OCI-LY3 (cell line): Measurements from ENCODE around the gene PRDM1.

Source experiments
- H2AFZ ChIP-seq: fragments of 200-600, 300-600 bp; shearing (Covaris generic); 2 replicates; pipeline ENCODE4 v1.6.0; 2014; ENCODE audit warnings: antibody characterized with exemption, low read depth, low read length
- H3K27ac ChIP-seq: fragments of 200-600, 300-600 bp; sonication (generic); 2 replicates; pipeline ENCODE4 v1.5.1; 2014; ENCODE audit warnings: mild to moderate bottlenecking, low read length, moderate library complexity, mixed read lengths
- H3K27me3 ChIP-seq: fragments of 200-600, 300-600 bp; sonication (generic); 2 replicates; pipeline ENCODE4 v1.6.1; 2014; ENCODE audit warnings: low read depth, low read length, mixed read lengths
- H3K36me3 ChIP-seq: fragments of 200-600, 300-600 bp; sonication (generic); replicated peaks from 2 replicates; pipeline ENCODE3; 2014; ENCODE audit warnings: low read depth, low read length, mixed read lengths
- H3K4me1 ChIP-seq: fragments of 300-600, 200-600 bp; sonication (generic); 2 replicates; pipeline ENCODE4 v1.6.1; 2014; ENCODE audit warnings: low read length, mixed read lengths
- H3K4me2 ChIP-seq: fragments of 200-600, 300-600 bp; sonication (generic); 2 replicates; pipeline ENCODE4 v1.6.1; 2014; ENCODE audit warnings: low read length, mixed read lengths
- H3K4me3 ChIP-seq: fragments of 300-600, 200-600 bp; sonication (generic); 2 replicates; pipeline ENCODE4 v1.5.1; 2014; ENCODE audit warnings: antibody characterized with exemption, mild to moderate bottlenecking, low read length, moderate library complexity
- H3K79me2 ChIP-seq: fragments of 300-600, 200-600 bp; shearing (Covaris generic); 2 replicates; pipeline ENCODE4 v1.6.1; 2014; ENCODE audit warnings: mild to moderate bottlenecking, low read length, mixed read lengths
- H3K9ac ChIP-seq: fragments of 300-600, 200-600 bp; shearing (Covaris generic); 2 replicates; pipeline ENCODE4 v1.6.0; 2014; ENCODE audit warnings: mild to moderate bottlenecking, low read length, moderate library complexity
- H3K9me3 ChIP-seq: fragments of 200-600, 300-600 bp; shearing (Covaris generic); 2 replicates; pipeline ENCODE4 v1.6.1; 2014; ENCODE audit warnings: low read length, mixed read lengths; ENCODE audit not compliant: insufficient read depth
- H4K20me1 ChIP-seq: fragments of 200-600, 300-600 bp; sonication (generic); 2 replicates; pipeline ENCODE4 v1.6.1; 2016; ENCODE audit warnings: low read length, mixed read lengths; ENCODE audit not compliant: insufficient read depth
- EZH2phosphoT487 ChIP-seq: fragments of 200-600 bp; shearing (Covaris generic); IDR thresholded peaks from 2 replicates; pipeline ENCODE4 v1.6.1; 2018; ENCODE audit warnings: antibody characterized with exemption, mixed run types, low read depth
- TF ChIP-seq, protein P1 (sequence below): fragments of 200-600, 300-600 bp; sonication (generic); IDR thresholded peaks from 2 replicates; pipeline ENCODE4 v1.5.1; 2014; ENCODE audit warnings: antibody characterized with exemption, low read length, low read depth

Gene PRDM1

DNA sequence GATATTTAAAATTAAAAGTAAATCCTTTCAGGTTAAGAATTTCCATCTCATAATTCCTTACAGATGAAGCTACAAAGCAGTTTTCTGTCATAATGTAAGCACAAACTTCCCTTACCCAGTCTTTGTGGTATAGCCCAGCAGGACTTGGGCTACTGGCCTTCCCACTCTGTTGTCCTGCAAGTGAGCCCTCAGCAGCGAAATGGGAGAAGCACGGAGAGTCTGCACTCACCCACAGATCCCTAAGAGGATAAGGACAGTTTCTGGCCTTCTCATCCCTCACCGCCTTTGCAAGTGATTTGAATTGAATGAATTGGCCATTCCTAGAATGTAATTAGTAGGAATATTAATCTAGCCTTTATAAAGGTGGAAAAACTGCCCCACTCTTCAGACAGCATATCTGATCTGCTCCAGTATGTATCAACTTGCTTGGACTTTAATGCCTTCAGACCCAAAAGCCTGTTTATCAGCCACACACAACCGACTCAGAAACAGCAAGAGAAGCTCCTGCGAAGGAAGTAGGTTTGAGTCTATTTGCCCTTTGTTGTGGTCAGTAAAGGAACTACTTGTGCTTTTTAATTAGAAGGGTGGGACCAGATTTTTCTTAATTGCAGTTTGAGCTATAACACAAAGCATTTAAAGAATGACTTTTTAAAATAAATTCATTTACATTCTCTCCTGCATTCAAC is 29.9 kb upstream of the PRDM1 start:
- Histone ChIP-seq H3K9me3 (no peaks in the 10 kb centered on the region), H3K79me2 (no peaks in the 10 kb centered on the region), H2AFZ (no peak overlapping the region), H3K4me3 (no peak overlapping the region), H3K4me2 (no peak overlapping the region), H3K4me1 (no peaks in the 10 kb centered on the region), H3K36me3 (no peaks in the 10 kb centered on the region), H3K27ac (no peak overlapping the region), H4K20me1 (no peaks in the 10 kb centered on the region), H3K9ac (no peak overlapping the region), H3K27me3 (no peaks in the 10 kb centered on the region)
- TF ChIP-seq, protein P1, sequence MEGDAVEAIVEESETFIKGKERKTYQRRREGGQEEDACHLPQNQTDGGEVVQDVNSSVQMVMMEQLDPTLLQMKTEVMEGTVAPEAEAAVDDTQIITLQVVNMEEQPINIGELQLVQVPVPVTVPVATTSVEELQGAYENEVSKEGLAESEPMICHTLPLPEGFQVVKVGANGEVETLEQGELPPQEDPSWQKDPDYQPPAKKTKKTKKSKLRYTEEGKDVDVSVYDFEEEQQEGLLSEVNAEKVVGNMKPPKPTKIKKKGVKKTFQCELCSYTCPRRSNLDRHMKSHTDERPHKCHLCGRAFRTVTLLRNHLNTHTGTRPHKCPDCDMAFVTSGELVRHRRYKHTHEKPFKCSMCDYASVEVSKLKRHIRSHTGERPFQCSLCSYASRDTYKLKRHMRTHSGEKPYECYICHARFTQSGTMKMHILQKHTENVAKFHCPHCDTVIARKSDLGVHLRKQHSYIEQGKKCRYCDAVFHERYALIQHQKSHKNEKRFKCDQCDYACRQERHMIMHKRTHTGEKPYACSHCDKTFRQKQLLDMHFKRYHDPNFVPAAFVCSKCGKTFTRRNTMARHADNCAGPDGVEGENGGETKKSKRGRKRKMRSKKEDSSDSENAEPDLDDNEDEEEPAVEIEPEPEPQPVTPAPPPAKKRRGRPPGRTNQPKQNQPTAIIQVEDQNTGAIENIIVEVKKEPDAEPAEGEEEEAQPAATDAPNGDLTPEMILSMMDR = no peak
- no peak for TF ChIP-seq EZH2phosphoT487

DNA sequence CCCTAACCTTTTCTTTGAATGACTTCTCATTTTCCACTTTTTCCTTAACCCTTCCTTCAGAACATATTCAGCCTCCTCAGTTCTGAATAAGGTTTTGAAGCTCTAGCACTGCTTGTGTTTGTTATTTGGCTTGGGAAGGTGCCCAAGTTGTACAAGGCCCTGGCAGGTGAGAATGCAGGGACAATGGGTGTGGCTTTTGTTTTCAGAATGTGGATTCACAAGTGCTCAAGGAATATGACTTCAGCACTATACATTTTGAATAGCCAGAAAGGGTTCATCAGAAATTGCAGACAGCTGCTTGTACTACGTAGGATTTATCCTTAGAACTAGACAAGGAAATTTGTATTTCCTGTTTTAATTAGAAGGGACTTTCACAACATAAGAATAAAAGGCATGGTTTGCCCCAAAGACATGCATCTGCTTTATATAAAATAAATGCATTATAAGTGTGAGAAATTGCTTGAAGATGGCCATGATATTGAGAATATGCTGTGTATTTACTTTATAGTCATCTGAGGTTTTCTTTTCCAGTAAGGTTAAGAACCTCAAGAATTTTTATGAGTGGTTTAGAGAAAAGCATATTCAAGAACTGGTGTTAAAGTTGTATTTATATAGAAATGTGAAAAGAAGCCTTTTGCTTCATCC is 29.3 kb upstream of the PRDM1 start:
- Histone ChIP-seq H3K9me3 (no peaks in the 10 kb centered on the region), H3K4me3 (no peak overlapping the region), H3K9ac (no peak overlapping the region), H3K4me1 (no peaks in the 10 kb centered on the region), H2AFZ (no peak overlapping the region), H4K20me1 (no peaks in the 10 kb centered on the region), H3K27ac (no peak overlapping the region), H3K4me2 (no peak overlapping the region), H3K27me3 (no peaks in the 10 kb centered on the region), H3K79me2 (no peaks in the 10 kb centered on the region), H3K36me3 (no peaks in the 10 kb centered on the region)
- TF ChIP-seq, protein P1 = no peak
- no peak for TF ChIP-seq EZH2phosphoT487

DNA sequence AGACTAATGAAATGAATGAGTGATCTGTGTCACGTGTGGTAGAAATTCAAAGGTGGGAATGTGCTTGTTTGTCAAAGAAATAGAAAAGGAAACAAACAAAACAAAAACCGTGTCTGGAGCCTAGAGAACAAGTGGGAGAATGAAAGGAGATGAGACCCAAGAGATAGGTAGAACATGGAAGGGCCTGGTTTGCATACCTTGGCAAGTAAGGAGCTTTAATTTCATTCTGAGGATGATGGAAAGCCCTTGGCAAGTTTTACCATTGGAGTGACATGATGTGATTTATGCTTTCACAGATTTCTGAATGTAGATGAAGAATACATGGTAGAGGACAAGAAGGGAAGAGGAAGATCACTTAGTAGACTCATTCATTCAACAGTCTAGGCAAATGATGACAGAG is 26.8 kb upstream of the PRDM1 start:
- no peak overlapping the region for H3K4me2 ChIP-seq
- no peaks in the 10 kb centered on the region for H3K9me3 ChIP-seq
- no peak overlapping the region for H3K27ac ChIP-seq
- H3K27me3 ChIP-seq = no peaks in the 10 kb centered on the region
- TF ChIP-seq EZH2phosphoT487 = no peak
- TF ChIP-seq, protein P1 = no peak
- H3K36me3 ChIP-seq = no peaks in the 10 kb centered on the region
- no peak overlapping the region for H2AFZ ChIP-seq
- H3K4me1 ChIP-seq = peaks cover 7% of the 10 kb centered on the region; the same call in 1 of the 2 replicates
- no peaks in the 10 kb centered on the region for H4K20me1 ChIP-seq
- no peaks in the 10 kb centered on the region for H3K79me2 ChIP-seq
- H3K4me3 ChIP-seq = no peak overlapping the region
- no peak overlapping the region for H3K9ac ChIP-seq

DNA sequence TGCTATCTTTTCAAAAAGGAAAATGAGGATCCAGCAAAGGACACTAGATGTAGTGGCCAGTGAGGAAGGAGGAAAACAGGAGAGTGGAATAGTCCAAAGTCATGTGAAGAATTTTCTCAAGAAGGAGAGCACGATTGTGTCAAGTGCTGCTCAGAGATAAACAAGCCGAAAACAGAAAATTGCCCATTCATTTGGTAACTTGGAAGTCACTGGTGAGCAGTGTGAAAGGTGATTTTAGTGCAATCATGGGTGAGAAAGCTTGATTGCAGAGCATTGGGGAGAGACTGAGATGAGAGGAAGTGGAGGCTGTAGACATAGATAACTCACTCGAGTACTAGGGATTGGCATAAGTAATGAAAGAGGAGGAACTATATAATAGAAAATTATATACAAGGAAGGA is 26.0 kb upstream of the PRDM1 start:
- Histone ChIP-seq H3K27me3 (no peaks in the 10 kb centered on the region), H3K27ac (no peak overlapping the region), H3K79me2 (no peaks in the 10 kb centered on the region), H3K4me3 (no peak overlapping the region), H3K36me3 (no peaks in the 10 kb centered on the region), H2AFZ (no peak overlapping the region), H3K9ac (no peak overlapping the region), H3K4me2 (no peak overlapping the region), H3K4me1 (peaks cover 7% of the 10 kb centered on the region; the same call in 1 of the 2 replicates), H3K9me3 (no peaks in the 10 kb centered on the region), H4K20me1 (no peaks in the 10 kb centered on the region)
- TF ChIP-seq EZH2phosphoT487 = no peak
- TF ChIP-seq, protein P1 = no peak
